ENCODE results near the gene RYR3.

RYR3 gene

DNA sequence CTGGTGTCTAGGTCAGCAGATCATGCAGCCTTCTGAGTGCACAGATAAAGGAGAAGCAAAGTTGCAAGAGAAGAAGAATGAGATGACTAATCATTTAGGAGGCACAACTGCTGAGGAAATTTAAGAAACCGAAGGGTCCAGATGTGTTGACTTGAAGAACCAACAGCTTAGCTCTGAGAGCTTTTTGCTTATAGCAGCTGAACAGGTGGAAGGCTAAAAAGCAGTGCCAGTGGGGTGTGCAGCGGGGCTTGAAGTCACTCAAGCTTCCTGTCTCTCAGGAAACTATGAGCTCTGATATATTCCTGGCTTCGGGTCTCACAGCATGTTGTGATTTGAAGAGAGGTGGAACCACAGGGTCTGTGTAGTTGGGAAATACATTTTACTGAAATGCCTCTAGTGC, 305.7 kb downstream of the RYR3 start:
- TF ChIP-seq ZNF274 (IDR thresholded peaks at IDR 0.05; ENCODE audit: low read length) (no peak), ZNF274 (tag by site-specific recombination; IDR thresholded peaks at IDR 0.05; ENCODE audit: borderline replicate concordance) (no peak), ZNF473 (tag by site-specific recombination; IDR thresholded peaks at IDR 0.05) (no peak), ZFP37 (tag by site-specific recombination; IDR thresholded peaks at IDR 0.05) (no peak), ZNF544 (tag by site-specific recombination; IDR thresholded peaks at IDR 0.05) (no peak), ZNF626 (tag by site-specific recombination; IDR thresholded peaks at IDR 0.05) (no peak)
- Histone ChIP-seq H3K27ac (ENCODE audit: extremely low read depth, low read depth, low read length) (no peak overlapping the region), H3K4me3 (ENCODE audit: low read depth, low read length) (no peak overlapping the region), H3K36me3 (ENCODE audit: control insufficient read depth in 2 of 2, insufficient read depth in 1 of 2, low read length in 2 of 2) (no peaks in the 10 kb centered on the region), H3K4me1 (ENCODE audit: control insufficient read depth, insufficient read depth, low read length) (no peaks in the 10 kb centered on the region), H3K9me3 (ENCODE audit: control insufficient read depth, insufficient read depth, low read depth, low read length) (no peaks in the 10 kb centered on the region)
- CTCF ChIA-PET, result interaction anchor here (0.7 kb wide), 1 partner anchor 8 kb away, joined by 6 read pairs; no protein-coding TSS in a partner anchor
- POLR2A ChIA-PET, result no interaction called here

- TF ChIP-seq, protein P1, sequence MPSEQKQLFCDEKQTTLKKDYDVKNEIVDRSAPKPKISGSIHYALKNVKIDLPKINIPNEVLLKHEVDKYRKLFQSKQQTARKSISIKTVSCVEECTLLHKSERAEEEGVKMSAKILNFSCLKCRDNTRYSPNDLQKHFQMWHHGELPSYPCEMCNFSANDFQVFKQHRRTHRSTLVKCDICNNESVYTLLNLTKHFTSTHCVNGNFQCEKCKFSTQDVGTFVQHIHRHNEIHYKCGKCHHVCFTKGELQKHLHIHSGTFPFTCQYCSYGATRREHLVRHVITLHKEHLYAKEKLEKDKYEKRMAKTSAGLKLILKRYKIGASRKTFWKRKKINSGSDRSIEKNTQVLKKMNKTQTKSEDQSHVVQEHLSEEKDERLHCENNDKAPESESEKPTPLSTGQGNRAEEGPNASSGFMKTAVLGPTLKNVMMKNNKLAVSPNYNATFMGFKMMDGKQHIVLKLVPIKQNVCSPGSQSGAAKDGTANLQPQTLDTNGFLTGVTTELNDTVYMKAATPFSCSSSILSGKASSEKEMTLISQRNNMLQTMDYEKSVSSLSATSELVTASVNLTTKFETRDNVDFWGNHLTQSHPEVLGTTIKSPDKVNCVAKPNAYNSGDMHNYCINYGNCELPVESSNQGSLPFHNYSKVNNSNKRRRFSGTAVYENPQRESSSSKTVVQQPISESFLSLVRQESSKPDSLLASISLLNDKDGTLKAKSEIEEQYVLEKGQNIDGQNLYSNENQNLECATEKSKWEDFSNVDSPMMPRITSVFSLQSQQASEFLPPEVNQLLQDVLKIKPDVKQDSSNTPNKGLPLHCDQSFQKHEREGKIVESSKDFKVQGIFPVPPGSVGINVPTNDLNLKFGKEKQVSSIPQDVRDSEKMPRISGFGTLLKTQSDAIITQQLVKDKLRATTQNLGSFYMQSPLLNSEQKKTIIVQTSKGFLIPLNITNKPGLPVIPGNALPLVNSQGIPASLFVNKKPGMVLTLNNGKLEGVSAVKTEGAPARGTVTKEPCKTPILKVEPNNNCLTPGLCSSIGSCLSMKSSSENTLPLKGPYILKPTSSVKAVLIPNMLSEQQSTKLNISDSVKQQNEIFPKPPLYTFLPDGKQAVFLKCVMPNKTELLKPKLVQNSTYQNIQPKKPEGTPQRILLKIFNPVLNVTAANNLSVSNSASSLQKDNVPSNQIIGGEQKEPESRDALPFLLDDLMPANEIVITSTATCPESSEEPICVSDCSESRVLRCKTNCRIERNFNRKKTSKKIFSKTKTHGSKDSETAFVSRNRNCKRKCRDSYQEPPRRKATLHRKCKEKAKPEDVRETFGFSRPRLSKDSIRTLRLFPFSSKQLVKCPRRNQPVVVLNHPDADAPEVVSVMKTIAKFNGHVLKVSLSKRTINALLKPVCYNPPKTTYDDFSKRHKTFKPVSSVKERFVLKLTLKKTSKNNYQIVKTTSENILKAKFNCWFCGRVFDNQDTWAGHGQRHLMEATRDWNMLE (tag by site-specific recombination; conservative IDR thresholded peaks at IDR 0.05; ENCODE audit: low read depth), result no peak
- no peak for TF ChIP-seq KLF10 (tag by site-specific recombination; IDR thresholded peaks at IDR 0.05)
- no peak for TF ChIP-seq ZNF221 (tag by site-specific recombination; IDR thresholded peaks at IDR 0.05; ENCODE audit: borderline replicate concordance)
- no peak for TF ChIP-seq ZNF449 (tag by site-specific recombination; IDR thresholded peaks at IDR 0.05)
- no peak for TF ChIP-seq ZNF248 (tag by site-specific recombination; IDR thresholded peaks at IDR 0.05)
- TF ChIP-seq ZNF660 (tag by site-specific recombination; IDR thresholded peaks at IDR 0.05), result no peak
- TF ChIP-seq SP3 (tag by site-specific recombination; IDR thresholded peaks at IDR 0.05), result no peak
- TF ChIP-seq ZNF558 (tag by site-specific recombination; IDR thresholded peaks at IDR 0.05), result no peak
- POLR2A ChIA-PET, result no interaction called here
- Histone ChIP-seq H3K4me3 (ENCODE audit: low read depth, low read length) (no peak overlapping the region), H3K4me1 (ENCODE audit: control insufficient read depth, insufficient read depth, low read length) (no peaks in the 10 kb centered on the region), H3K27ac (ENCODE audit: extremely low read depth, low read depth, low read length) (no peak overlapping the region), H3K36me3 (ENCODE audit: control insufficient read depth in 2 of 2, insufficient read depth in 1 of 2, low read length in 2 of 2) (no peaks in the 10 kb centered on the region), H3K9me3 (ENCODE audit: control insufficient read depth, insufficient read depth, low read depth, low read length) (no peaks in the 10 kb centered on the region)
- CTCF ChIA-PET, result interaction anchor here (0.7 kb wide), 1 partner anchor 82 kb away, joined by 3 read pairs; no protein-coding TSS in a partner anchor
These were observed 307.6 kb downstream of the RYR3 start for GRCh38 chr15:33618350-33618749.

DNA sequence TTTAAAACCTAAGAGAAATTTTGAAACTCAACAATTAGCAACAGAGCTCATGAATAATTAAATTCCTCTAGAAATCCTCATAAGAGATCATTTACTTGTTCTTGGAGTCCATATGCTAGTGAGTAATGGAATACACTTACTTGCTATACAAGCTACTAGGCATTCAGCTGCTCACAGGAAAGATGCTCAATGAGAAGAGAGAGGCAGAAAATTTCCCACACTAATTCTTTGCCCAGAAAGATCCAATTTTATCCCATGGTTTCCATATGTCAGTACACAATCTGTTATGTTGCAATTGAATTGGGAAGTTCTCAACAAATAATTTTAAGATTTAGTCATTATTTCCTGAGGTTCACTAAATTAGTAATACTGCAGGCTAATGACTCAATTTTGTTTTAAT, 310.4 kb downstream of the RYR3 start:
- no peaks in the 10 kb centered on the region for H3K9me3 ChIP-seq (ENCODE audit: control insufficient read depth, insufficient read depth, low read depth, low read length)
- H3K4me1 ChIP-seq (ENCODE audit: control insufficient read depth, insufficient read depth, low read length), result no peaks in the 10 kb centered on the region
- H3K36me3 ChIP-seq (ENCODE audit: control insufficient read depth in 2 of 2, insufficient read depth in 1 of 2, low read length in 2 of 2), result no peaks in the 10 kb centered on the region
- ChIA-PET POLR2A (no interaction called here), CTCF (no interaction called here)
- no peak overlapping the region for H3K4me3 ChIP-seq (ENCODE audit: low read depth, low read length)
- H3K27ac ChIP-seq (ENCODE audit: extremely low read depth, low read depth, low read length), result no peak overlapping the region
- TF ChIP-seq OVOL3 (tag by site-specific recombination; IDR thresholded peaks at IDR 0.05) (no peak), ZNF596 (tag by site-specific recombination; IDR thresholded peaks at IDR 0.05) (no peak), ZFP3 (tag by site-specific recombination; IDR thresholded peaks at IDR 0.05; ENCODE audit: low read depth) (no peak), ZNF121 (tag by site-specific recombination; IDR thresholded peaks at IDR 0.05) (no peak), ZNF544 (tag by site-specific recombination; IDR thresholded peaks at IDR 0.05) (no peak), ZNF416 (tag by site-specific recombination; IDR thresholded peaks at IDR 0.05) (no peak), ZNF140 (tag by site-specific recombination; IDR thresholded peaks at IDR 0.05) (no peak), SETDB1 (IDR thresholded peaks at IDR 0.05; ENCODE audit: insufficient read length, low read length) (no peak), ZNF350 (tag by site-specific recombination; IDR thresholded peaks at IDR 0.05) (no peak), MZF1 (tag by site-specific recombination; IDR thresholded peaks at IDR 0.05; ENCODE audit: borderline replicate concordance) (no peak)
- TF ChIP-seq, protein P2, sequence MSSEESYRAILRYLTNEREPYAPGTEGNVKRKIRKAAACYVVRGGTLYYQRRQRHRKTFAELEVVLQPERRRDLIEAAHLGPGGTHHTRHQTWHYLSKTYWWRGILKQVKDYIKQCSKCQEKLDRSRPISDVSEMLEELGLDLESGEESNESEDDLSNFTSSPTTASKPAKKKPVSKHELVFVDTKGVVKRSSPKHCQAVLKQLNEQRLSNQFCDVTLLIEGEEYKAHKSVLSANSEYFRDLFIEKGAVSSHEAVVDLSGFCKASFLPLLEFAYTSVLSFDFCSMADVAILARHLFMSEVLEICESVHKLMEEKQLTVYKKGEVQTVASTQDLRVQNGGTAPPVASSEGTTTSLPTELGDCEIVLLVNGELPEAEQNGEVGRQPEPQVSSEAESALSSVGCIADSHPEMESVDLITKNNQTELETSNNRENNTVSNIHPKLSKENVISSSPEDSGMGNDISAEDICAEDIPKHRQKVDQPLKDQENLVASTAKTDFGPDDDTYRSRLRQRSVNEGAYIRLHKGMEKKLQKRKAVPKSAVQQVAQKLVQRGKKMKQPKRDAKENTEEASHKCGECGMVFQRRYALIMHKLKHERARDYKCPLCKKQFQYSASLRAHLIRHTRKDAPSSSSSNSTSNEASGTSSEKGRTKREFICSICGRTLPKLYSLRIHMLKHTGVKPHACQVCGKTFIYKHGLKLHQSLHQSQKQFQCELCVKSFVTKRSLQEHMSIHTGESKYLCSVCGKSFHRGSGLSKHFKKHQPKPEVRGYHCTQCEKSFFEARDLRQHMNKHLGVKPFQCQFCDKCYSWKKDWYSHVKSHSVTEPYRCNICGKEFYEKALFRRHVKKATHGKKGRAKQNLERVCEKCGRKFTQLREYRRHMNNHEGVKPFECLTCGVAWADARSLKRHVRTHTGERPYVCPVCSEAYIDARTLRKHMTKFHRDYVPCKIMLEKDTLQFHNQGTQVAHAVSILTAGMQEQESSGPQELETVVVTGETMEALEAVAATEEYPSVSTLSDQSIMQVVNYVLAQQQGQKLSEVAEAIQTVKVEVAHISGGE (tag by site-specific recombination; conservative IDR thresholded peaks at IDR 0.05; ENCODE audit: low read depth), result no peak

Data from HEK293 (cell line).